Stimulated activated naive CD4-positive, alpha-beta T cell (primary cell): ENCODE data around the gene GHR.
"Not testable (repeated sequence)": the region's sequence is repeated elsewhere in the genome, so short reads cannot be mapped to it uniquely, and the experiment has no call there.

ENCODE experiments used
- DNase-seq, 6 experiments: peaks; one replicate each; lab custom pipeline; 2025; lab: John Stamatoyannopoulos, UW

GHR gene

DNA sequence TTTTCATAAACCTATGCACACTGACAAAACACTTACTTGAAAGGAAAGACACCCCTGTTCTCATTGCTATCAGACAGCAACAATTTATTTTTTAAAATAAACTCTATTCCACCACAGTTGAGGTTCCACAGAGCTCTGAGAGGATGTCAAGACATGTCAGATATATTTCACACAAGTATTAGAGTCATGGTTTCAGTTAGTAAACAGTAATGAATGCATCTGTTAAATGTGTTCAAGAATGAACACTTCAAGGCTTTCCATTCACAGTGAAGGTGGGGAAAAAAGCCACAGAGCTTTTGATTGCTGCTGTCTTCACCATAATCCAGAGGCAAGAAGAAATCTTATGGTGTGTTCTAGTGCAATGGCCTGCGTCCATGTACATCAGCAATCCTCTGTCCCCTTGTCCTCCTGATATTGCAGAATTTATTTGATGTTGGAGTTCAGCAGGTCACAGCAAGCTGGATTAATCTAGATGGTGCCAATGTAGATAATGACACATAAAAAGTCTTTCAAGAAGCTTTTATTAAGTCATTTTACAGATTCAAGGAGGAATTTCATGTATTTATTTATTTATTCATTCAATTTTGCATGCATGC is 146.8 kb downstream of the GHR start:
- DNase-seq, result no peak

DNA sequence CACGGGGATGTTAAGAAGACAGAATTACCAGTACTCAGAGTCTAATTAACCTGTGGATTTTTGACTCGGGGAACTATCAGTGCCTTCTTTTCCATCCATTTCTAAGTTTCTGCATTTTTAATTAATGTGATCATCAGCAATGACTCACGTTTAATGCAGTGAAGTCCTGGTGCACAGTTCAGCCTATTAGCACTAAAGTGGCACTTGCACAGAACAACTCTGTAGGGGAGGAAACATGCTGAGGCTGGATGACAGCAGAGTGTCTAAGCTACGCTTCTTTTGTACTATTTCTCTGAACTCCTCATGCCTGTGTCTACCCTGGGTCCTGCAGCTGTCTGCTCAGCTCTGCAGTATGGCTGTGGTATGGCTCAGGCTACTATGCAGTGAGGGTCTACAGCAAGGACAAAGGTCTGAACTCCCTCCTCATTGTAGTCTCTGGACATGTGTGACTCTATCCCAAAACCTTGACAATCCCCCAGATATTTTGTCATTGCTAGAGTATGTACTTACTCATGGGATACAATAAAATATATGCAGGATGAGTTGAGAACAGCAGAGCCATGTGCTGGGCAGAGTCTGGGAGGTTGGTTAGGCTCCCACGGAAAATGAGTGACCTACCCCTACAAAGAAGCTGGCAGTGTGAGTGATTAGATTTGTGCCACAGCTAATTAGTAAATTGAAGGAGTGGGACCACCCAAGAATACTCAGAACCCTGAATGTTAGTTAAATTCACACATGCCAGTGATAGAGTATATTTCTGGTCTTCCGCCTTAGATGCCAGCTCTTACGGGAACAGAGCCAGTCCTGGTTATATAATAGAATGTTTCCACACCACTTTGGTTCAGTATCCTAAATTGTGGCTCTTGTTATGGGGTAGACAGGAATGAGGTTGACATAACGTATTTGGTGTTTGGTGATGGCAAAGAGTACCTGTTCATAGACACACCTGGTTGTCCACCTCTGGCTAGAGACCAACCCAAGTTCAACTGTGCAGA is 148.0 kb downstream of the GHR start:
- DNase-seq, result no peak

DNA sequence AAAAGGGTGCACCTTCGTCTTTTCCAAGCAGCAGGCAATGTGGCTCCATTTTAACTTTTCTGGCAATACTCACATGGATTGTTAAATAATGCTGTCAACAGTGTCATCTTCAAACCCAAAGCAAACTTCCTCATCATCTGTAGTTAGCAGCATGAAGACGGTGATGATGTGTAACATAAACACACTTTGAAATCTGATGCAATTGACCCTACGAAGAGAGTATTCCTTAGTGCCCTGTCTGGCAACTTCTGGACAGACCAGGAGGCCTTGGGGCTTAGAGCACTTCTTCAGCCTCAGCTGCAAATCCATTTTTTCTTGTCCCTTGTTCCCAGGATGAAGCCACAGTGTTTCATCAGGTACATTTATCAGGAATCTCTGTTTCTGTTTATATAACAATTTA is 149.1 kb downstream of the GHR start:
- DNase-seq, result no peak

DNA sequence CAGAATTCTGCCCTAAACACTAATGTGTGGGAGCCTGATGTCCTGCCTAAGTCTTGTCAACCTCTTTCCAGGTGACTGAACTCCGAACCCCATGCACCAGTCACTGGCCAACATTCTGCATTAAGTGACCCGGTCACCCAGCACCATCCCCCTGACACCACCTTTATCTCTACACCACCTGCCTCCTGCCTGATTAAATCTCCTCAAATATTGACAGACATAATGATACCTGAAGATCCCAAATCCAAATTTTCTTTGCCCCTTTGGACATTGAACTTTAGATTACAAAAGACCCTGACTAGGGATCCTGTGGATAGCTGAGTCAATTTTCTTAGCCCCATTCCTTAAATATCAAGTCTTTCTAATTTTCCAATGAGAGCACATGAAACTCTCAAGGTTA is 150.1 kb downstream of the GHR start:
- DNase-seq, result no peak

DNA sequence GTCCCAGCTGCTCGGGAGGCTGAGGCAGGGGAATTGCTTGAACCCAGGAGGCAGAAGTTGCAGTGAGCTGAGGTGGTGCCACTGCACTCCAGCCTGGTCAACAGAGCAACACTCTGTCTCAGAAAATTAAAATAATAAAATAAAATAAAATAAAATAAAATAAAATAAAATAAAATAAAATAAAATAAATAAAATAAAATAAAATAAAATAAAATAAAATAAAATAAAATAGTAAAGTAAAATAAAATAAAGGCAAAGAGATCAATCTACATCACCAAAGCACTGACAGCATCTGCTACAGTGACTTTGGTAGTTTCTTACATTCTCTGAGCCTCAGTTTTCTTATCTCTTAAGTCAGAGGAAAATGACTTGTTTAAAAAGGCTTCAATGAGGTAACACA is 152.7 kb downstream of the GHR start:
- DNase-seq, result not testable (repeated sequence)

DNA sequence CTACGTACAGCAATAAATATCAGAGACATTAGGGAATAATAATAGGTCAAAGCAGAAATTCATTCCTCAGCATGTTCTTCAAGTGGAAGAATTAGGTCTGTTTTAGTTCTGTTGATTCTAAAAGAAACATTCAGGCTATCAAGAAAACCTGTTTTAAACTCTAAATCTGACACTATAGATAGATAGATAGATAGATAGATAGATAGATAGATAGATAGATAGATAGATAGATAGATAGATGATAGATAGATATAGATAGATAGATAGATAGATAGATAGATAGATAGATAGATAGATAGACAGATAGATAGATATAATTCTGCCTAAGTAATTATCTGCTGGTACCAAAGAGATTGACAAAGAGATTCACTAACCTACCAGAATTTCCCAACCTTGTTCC is 155.7 kb downstream of the GHR start:
- DNase-seq, result not testable (repeated sequence)

DNA sequence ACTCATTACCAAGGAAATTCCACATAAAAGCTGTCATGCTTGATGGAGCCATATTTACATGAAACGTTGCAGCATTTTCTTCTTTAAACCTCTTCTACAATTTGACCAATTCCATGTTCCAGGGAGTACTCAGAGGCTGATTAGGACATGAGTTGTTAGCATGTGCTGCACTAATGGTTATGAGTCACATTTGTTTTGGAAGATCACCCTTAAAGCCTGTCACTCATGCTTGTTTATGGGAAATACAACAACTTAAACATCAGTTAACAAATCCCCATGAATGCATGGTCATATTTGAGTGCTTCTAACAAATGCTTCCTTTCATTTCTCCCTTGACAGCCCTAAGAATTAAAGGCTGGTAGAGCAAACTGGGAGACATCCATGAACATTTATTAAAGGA is 156.1 kb downstream of the GHR start:
- DNase-seq, result no peak

DNA sequence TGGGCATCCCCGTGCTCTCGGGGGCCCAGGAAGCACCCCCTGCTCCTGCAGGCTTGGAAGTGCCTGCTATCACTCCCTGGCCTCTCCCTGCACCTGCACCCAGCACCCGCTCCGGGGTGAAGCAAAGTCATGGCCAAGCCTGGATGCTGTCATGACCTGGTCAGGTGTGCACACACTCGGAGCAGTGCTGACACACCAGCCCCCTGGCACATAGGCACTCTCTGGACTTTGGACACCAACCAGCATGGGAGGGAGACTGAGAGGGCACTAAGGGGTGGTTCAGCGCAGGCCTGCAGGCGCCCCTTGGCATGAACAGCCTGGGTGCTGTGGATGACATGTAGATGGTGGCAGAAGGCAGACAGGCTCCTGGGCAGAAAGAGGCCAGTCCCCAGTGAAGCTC is 158.6 kb downstream of the GHR start:
- no peak for DNase-seq

DNA sequence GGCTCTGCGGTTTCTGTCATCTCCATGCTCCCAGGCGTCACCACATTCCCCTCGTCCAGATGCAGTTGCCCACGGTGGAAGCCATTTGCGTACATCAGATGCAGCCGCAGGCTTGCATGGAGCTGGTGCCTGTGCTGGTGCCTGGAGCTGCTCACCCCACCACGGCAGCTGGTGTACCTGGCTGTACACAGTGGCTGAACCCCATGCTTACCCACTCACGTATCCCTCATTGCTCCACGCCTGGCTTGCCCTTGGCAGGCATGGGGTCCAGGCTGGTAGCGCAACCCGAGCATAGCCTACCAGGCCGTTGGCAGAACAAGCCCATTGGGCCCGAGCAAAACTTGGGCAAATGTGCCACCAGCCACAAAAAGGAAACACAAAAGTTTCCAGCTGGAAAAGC is 159.5 kb downstream of the GHR start:
- DNase-seq, result no peak

DNA sequence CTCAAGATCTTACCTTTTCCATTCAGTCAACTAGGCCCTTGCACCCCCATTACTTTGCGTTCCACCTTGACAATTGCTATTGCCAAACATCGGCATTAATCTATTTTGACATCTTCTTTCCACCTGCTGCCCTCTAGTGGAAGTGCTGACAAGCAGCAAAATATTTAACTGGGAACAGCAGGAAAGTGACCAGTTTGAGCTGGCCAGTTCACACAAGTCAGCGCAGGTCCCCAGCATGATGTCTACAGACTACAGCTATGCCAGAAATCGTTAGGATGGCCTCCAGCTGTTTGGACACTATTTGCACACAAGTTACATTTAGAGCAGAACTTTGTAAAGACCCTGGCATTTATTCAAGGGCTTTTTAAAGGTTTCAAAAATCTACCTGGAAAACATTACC is 160.1 kb downstream of the GHR start:
- DNase-seq, result peak in 2 of 6 experiments; percentile 9 to 15

DNA sequence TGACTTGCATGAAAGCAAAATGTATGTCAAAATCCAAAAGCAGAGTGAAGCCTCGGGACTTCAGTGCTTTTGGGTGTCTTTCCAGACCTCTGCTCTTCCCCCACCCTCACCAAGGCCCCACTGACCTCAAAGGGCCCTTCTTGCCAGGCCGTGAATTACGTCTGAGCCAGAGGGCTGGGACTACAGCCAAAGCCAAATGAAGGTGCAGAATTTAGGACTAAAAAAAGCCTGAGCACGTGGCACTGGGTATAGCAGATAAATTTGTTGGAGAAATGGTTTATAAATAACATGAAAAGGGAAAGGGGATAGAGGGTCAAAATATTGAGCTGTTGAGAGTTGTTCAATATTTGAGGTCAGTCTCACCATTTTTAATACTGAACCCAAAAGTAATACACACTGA is 163.4 kb downstream of the GHR start:
- DNase-seq, result no peak

DNA sequence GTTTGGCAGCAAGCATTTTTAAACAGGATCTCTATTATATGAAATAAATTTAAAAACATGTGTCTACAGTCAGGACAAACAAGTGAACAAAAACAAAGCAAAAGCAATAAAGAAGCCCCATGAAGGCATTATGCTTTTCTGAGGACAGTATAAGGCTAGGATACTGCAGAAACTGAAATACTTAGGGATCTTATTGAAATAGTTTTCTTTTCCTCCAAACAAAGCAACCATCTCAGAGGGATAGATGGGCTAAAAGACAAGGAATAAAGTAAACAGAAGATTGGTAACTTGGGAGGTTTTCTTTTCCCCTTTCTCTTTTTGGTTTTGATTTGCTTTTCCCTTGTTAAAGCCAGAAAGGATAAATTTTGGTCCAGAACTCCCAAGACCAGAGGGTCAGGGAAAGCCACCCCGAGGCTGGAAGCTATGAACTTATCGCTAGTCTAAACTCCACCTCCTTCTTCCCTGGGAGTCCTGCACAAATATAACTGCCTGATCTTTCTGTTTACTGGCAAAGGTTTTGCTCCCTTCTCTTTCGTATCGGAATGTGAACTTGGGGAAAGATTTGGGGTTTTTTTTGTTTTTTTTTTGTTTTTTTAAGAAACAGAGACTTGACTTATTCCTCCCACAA is 164.0 kb downstream of the GHR start:
- DNase-seq, result no peak

DNA sequence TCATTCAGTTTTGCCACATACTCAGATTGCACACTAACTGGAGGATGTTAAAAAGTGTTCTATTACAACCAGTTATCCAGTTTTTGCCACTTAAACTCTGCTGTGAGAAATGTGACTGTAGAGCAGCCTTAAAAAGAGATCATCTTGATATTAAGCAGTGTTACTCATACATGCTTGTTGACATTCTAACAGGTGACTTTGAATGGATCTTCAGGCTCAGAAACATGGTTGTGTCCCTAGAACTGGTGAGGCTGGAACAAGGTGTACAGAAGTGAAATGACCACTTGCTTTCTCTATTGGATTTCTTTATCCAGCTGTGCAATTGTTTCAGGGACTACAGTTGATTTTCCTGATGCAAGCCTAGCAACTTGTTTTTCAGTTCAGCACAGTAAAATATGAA is 167.3 kb downstream of the GHR start:
- DNase-seq, result no peak

DNA sequence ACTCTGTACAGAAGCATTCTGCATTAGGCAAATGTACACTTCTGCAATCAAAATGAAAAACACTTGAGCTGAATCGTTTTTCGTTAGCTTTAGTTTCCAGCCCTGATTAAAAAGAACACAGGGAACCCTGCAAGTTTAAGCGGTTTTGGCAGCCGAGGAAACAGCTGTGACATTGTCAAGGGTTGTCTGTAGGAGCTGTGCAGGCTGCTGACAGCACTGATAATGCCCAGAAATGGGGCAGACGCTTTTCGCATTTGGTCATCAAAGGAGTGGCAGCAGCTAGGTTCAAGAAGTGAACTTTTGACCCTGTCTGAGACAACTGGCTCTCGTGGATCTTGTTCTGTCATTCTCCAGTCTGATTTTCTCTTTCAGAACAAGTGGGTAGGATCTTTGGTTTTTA is 167.8 kb downstream of the GHR start:
- DNase-seq, result no peak

DNA sequence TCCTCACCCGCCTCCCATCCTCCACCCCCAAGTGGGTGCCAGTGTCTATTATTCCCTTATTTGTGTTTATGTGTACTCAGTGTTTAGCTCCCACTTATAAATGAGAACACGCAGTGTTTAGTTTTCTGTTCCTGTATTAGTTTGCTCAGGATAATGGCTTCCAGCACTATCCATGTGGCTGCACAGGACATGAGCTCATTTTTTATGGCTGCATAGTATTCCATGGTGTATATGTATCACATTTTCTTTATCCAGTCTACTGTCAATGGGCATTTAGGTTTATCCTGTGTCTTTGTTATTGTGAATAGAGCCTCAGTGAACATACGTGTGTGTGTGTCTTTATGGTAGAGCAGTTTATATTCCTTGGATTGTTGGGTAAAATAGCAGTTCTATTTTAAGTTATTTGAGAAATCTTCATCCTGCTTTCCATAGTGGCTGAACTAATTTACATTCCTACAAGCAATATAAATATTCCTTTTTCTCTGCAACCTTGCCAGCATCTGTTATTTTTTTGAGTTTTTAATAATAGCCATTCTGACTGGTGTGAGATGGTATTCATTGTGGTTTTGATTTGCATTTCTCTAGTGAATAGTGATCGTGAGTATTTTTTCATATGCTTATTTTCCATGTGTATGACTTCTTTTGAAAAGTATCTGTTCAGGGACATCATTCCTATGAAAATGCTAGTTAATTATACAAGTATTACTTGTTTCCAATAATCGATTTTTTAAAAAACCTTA is 169.3 kb downstream of the GHR start:
- no peak for DNase-seq

DNA sequence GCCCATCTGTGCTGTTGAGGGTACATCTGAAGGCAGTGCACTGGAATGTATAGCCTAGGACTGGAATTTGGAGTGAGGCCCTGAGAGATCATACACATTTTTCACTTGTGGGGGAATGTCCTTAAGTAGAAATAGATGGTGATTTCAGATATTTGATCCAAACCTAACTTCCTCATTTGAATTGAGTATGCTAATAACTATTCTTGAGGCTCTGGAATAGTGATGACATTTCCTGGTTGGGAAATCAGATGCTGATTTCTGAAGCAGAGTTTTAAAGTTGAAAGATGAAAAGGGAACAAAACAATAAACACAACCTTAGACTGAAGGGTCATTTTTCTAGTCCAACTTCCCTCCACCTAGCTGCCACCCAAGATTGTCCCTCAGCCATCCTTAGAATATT is 170.4 kb downstream of the GHR start:
- no peak for DNase-seq

DNA sequence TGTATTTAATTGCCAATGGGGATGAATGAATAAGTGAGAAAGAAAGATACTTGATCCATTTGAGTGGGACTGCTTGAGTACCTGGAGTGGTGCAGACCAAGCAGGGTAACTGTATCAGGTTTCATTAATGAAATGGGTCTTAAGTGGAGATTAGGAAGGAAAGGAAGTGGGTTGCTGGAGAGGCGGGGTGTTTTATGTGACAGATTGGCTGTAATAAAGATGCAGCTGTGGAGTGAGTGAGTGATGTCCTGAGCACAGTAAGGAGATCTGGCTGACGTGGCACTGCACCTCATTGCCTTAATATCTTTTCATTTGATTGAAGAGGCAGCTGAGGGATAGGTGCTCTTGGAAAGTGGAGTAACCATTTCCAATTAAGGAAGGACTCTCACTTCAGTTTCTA is 172.4 kb downstream of the GHR start:
- DNase-seq, result no peak

DNA sequence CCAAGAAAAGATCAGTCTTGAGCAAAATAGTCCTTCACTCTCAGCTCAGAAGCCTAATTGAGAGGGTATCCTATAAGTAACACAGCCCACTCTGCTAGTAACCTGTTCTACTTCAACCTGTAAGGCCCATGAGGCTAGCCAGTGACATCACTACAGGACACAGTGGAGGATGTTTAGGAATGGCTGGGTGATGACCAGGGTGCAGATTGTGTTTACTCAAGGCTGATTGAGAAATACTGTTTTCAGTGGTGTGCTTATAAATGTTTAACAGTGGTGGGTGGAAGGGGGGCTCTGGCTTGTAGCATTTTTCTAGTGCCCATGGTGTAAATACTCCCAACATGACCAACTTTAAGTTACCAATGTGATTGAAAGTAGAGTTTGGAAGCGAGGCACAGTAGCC is 173.6 kb downstream of the GHR start:
- DNase-seq, result no peak

DNA sequence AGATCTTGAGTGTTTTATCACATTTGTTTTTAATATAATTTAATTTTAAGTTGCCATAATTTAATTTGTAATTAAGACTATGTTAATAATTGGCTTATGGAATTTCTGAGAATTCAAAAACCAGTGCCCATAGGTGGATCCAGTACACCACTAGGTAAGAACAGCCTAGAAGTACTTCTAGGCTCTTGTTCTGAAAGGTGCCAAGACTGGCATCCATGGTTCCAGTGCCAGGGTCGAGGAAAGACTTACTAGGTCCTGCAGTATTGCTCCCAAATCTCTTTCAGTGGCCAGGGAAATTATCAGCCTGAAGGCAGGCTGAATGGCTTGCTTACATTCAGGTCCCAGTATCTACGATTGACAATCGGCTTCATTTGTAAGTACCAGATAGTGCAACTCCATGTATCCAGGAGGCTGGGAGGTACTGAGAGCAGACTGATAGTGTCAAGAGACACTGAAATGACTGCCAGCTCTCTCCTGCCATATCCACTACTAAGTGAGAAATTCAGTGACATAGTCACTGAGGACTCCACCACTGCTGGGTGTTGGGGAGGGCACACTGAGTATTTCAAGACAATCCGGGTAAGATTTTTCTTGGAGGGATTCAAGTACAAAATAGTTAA is 174.2 kb downstream of the GHR start:
- no peak for DNase-seq

DNA sequence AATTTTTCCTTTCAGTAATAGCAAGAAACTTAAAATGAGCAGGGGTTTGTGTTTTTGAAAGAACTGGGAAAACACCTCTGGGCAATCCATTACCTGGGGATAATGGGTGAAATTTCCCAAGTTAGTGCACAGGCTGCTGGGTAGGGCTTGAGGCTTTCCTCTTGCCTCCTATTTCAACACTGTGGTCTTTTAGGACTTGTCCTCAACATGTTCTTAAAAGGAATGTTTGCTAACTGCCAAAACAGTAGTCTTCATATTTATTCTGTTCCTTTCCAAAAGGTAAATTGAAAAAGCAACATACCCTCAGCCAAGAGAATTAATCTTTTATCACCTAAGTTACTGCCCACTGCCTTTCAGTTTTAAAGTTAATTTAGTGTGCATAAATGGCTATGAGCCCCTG is 175.1 kb downstream of the GHR start:
- DNase-seq, result no peak

DNA sequence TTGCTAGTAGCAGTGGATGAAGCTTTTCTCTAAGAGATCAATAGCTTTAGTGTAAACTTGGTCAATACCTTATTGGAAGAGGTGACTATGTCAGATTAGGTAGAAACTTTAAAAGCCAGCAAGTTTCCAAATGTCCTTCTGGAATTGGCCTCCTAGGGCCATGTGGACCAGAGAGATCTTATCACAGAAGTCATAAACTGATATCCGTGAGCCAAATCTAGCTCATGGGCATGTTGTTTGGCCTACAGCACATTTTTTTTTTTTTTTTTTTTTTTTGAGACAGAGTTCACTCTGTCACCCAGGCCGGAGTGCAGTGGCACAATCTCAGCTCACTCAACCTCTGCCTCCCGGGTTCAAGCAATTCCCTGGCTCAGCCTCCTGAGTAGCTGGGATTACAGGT is 175.9 kb downstream of the GHR start:
- no peak for DNase-seq

DNA sequence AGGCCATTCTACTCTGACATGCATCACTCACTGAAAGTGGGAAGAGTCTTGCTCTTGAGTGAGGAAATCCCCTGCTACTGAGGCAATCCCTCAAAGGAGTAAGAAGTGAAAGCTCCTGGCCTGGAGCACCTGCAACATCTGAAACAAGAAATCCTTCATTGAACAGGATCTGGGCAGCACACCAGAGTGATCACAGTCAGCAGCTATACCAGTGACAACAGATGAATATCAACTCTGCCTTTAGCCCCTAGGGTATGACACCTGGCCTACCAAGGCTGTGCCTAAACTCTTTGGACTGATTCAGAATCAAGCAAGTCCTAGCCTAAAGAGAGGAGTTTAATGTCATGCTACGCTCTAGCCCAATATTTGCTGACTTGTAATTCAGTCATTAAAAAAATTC is 177.2 kb downstream of the GHR start:
- DNase-seq, result no peak
